ENCODE measurements around the gene CDC14B. TPM values are rescaled to one million over a fixed set of nuclear protein-coding genes. Genes with fewer than 3 reads are reported as not detected.
"Not testable (repeated sequence)": the region's sequence is repeated elsewhere in the genome, so short reads cannot be mapped to it uniquely, and the experiment has no call there.

Gene CDC14B
- total RNA-seq, 1 experiment from 2014 or later: 11.4 TPM

- TF ChIP-seq EZH2 (IDR thresholded peaks at IDR 0.05; ENCODE audit: low read length, unreplicated experiment): no peak
- TF ChIP-seq EZH2phosphoT487 (IDR thresholded peaks at IDR 0.05; ENCODE audit: borderline replicate concordance, low read length): no peak
- TF ChIP-seq CTCF (conservative IDR thresholded peaks at IDR 0.05; ENCODE audit: low read depth, low read length): no peak
- H3K9me2 ChIP-seq (replicated peaks; ENCODE audit: low read length): no peaks in the 10 kb centered on the region
- no peak overlapping the region for H3K9ac ChIP-seq (ENCODE audit: low read length)
- no peaks in the 10 kb centered on the region for H3F3A ChIP-seq (ENCODE audit: low read length, unreplicated experiment)
- H3K4me2 ChIP-seq (ENCODE audit: low read length): no peak overlapping the region
- BruUV-seq (replicated peaks): no TSS peak
- ChIA-PET POLR2A (ENCODE audit: unreplicated experiment) (no interaction called here), CTCF (no interaction called here)
- H3K79me2 ChIP-seq (ENCODE audit: low read length): no peaks in the 10 kb centered on the region
- no peaks in the 10 kb centered on the region for H3K36me3 ChIP-seq (ENCODE audit: low read depth, low read length)
- H3K27ac ChIP-seq (ENCODE audit: low read length): no peak overlapping the region
- no peak for DNase-seq
- intact Hi-C loops (cut with micrococcal nuclease): no loop called here
- no peaks in the 10 kb centered on the region for H3K27me3 ChIP-seq (ENCODE audit: low read length)
- no peaks in the 10 kb centered on the region for H4K20me1 ChIP-seq (ENCODE audit: low read length)
- H2AFZ ChIP-seq (ENCODE audit: low read length): no peak overlapping the region
- peaks cover 10% of the 10 kb centered on the region; the same call in 1 of the 2 replicates for H3K4me1 ChIP-seq (ENCODE audit: insufficient read depth, low read length)
- no peak for ATAC-seq
- no peaks in the 10 kb centered on the region for H3K9me3 ChIP-seq (ENCODE audit: low read length)
- no peak overlapping the region for H3K4me3 ChIP-seq (ENCODE audit: low read length)
Measured at GRCh38 chr9:96503918-96504317, 115.7 kb downstream of the CDC14B start.

GRCh38 chr9:96503374-96503748 lies 116.3 kb downstream of the CDC14B start:
- peak; percentile 2 for DNase-seq
- peaks cover 10% of the 10 kb centered on the region; the same call in 1 of the 2 replicates for H3K4me1 ChIP-seq (ENCODE audit: insufficient read depth, low read length)
- H3K4me3 ChIP-seq (ENCODE audit: low read length); BruUV-seq (replicated peaks); H3K27me3 ChIP-seq (ENCODE audit: low read length); ATAC-seq; H3K4me2 ChIP-seq (ENCODE audit: low read length); H3F3A ChIP-seq (ENCODE audit: low read length, unreplicated experiment); H3K9ac ChIP-seq (ENCODE audit: low read length); CTCF ChIA-PET; H4K20me1 ChIP-seq (ENCODE audit: low read length); H2AFZ ChIP-seq (ENCODE audit: low read length); H3K36me3 ChIP-seq (ENCODE audit: low read depth, low read length); H3K27ac ChIP-seq (ENCODE audit: low read length); H3K79me2 ChIP-seq (ENCODE audit: low read length); intact Hi-C loops (cut with micrococcal nuclease); POLR2A ChIA-PET (ENCODE audit: unreplicated experiment); H3K9me2 ChIP-seq (replicated peaks; ENCODE audit: low read length); H3K9me3 ChIP-seq (ENCODE audit: low read length): not testable (repeated sequence)

GRCh38 chr9:96502539-96503373 lies 116.9 kb downstream of the CDC14B start:
- intact Hi-C loops (cut with micrococcal nuclease): no loop called here
- ChIA-PET CTCF (no interaction called here), POLR2A (ENCODE audit: unreplicated experiment) (no interaction called here)
- no peak overlapping the region for H2AFZ ChIP-seq (ENCODE audit: low read length)
- H3K9me3 ChIP-seq (ENCODE audit: low read length): no peaks in the 10 kb centered on the region
- H4K20me1 ChIP-seq (ENCODE audit: low read length): no peaks in the 10 kb centered on the region
- H3K4me2 ChIP-seq (ENCODE audit: low read length): no peak overlapping the region
- H3K27ac ChIP-seq (ENCODE audit: low read length): no peak overlapping the region
- TF ChIP-seq EZH2phosphoT487 (IDR thresholded peaks at IDR 0.05; ENCODE audit: borderline replicate concordance, low read length) (no peak), EZH2 (IDR thresholded peaks at IDR 0.05; ENCODE audit: low read length, unreplicated experiment) (no peak), CTCF (conservative IDR thresholded peaks at IDR 0.05; ENCODE audit: low read depth, low read length) (no peak)
- no peaks in the 10 kb centered on the region for H3F3A ChIP-seq (ENCODE audit: low read length, unreplicated experiment)
- BruUV-seq (replicated peaks): no TSS peak
- H3K9ac ChIP-seq (ENCODE audit: low read length): no peak overlapping the region
- ATAC-seq (0 out of 2 replicates have a peak, but pooled peaks have one; percentile 18), DNase-seq (no peak)
- no peaks in the 10 kb centered on the region for H3K27me3 ChIP-seq (ENCODE audit: low read length)
- no peaks in the 10 kb centered on the region for H3K36me3 ChIP-seq (ENCODE audit: low read depth, low read length)
- no peaks in the 10 kb centered on the region for H3K9me2 ChIP-seq (replicated peaks; ENCODE audit: low read length)
- no peak overlapping the region for H3K4me3 ChIP-seq (ENCODE audit: low read length)
- H3K4me1 ChIP-seq (ENCODE audit: insufficient read depth, low read length): peaks cover 10% of the 10 kb centered on the region; the same call in 1 of the 2 replicates
- H3K79me2 ChIP-seq (ENCODE audit: low read length): no peaks in the 10 kb centered on the region

Data from PC-3 (cell line).